Bronchial epithelial cell (primary cell): ENCODE measurements around the gene STK39. TPM values are rescaled to one million over a fixed set of nuclear protein-coding genes. Genes with fewer than 3 reads are reported as not detected.

Source experiments
- DNase-seq: peaks from one replicate; pipeline ENCODE4 v3.0.0-alpha.2; 2010; ENCODE audit warnings: low read depth
- FAIRE-seq: peaks from 2 replicates; lab custom pipeline; 2011; peaks lifted over from hg19 to GRCh38; lab: Jason Lieb, UNC
- H3K27me3 ChIP-seq: 2 replicates; pipeline ENCODE4 v1.5.1; 2011; ENCODE audit warnings: low read length; ENCODE audit not compliant: control insufficient read depth, insufficient read depth
- H3K36me3 ChIP-seq: 2 replicates; pipeline ENCODE4 v1.5.1; 2011; ENCODE audit warnings: low read length; ENCODE audit not compliant: control insufficient read depth, insufficient read depth
- H3K4me3 ChIP-seq: 2 replicates; pipeline ENCODE4 v1.5.1; 2011; ENCODE audit warnings: mild to moderate bottlenecking, low read depth, low read length, control low read depth
- CTCF ChIP-seq: IDR thresholded peaks from 2 replicates; pipeline ENCODE4 v1.5.1; 2011; ENCODE audit warnings: mild to moderate bottlenecking, moderate library complexity, low read length, control low read depth, inconsistent platforms; ENCODE audit not compliant: insufficient read depth, severe bottlenecking
- total RNA-seq: library from RNA; depleted of rRNA; stranded (reverse); fragments of >200 nt; gene quantifications from 2 replicates; pipeline ENCODE4 v1.2.1, GENCODE V29; 2014

STK39 gene
- total RNA-seq, 1 donor from 2014 or later = 20.3 TPM

DNA sequence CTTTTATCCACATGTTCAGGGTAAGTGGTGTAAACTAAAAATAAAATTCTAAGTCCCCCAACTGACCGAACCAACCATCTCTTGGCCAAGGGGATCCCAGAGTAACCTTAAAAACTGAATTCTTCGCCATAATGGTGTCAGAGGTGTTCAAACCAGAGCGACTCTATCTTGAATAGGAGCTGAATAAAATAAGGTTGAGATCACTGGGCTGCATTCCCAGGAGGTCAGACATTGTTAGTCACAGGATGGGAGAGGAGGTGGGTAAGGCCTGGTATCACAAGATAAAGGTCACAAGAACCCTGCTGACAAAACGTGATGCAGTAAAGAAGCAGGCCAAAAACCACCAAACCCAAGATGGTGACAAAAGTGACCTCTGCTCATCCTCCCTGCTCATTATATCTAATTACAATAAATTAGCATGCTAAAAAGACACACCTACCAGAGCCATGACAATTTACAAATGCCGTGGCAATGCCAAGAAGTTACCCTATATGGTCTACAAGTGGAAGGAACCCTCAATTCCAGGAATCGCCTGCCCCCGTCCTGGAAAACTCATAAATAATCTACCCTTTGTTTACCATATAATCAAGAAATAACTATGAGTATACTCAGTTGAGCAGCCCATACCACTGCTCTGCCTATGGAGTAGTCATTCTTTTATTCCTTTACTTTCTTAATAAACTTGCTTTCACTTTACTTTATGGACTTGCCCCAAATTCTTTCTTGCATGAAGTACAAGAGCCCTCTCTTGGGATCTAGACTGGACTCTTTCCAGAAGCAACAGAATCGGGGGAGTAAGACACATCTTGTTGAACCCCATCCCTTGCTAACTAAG, 302.4 kb downstream of the STK39 start:
- FAIRE-seq = no peak

DNA sequence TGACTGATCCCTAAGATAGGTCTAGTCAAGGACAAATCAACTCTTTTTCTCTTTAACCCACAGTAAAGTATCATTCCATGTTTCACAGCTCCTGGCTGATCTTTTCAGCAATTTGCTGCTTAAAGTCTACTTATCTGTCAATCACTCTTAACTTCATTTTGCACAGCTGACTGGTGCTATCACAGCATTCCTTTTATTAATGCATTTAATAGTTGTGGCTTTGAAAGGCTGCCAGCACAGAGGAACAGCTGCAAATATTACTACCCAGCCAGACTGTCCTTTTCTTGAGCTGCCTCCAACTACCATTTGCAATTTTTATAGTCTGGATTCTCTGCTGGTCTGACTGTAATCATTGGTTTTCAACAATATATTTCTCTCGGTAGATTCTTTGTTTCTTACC, 303.5 kb downstream of the STK39 start:
- DNase-seq = no peak
- no peak for FAIRE-seq
- Histone ChIP-seq H3K4me3 (no peak overlapping the region), H3K36me3 (no peaks in the 10 kb centered on the region), H3K27me3 (no peaks in the 10 kb centered on the region)
- TF ChIP-seq CTCF = no peak

More for the DNA sequence above, 302.4 kb downstream of the STK39 start:
- TF ChIP-seq CTCF = no peak
- H3K36me3 ChIP-seq = no peaks in the 10 kb centered on the region
- no peaks in the 10 kb centered on the region for H3K27me3 ChIP-seq
- no peak overlapping the region for H3K4me3 ChIP-seq
- DNase-seq = no peak

DNA sequence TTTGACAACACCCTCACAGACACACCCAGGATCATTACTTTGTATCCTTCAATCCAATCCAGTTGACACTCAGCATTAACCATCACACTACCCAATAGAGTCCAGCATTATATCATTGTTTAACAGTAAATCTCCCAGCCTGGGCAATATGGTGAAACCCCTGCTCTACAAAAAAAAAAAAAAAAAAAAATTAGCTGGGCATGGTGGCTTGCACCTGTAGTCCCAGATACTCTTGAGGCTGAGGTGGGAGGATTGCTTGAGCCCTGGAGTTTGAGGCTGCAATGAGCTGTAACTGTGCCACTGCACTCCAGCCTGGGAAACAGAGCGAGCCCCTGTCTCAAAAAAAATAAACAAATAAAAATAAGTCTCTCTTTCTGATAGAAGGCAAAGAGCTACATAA, 304.0 kb downstream of the STK39 start:
- TF ChIP-seq CTCF = no peak
- H3K36me3 ChIP-seq = no peaks in the 10 kb centered on the region
- DNase-seq = no peak
- no peaks in the 10 kb centered on the region for H3K27me3 ChIP-seq
- FAIRE-seq = no peak
- no peak overlapping the region for H3K4me3 ChIP-seq

GRCh38 chr2:167942366-167943081, 304.9 kb downstream of the STK39 start:
- Histone ChIP-seq H3K27me3 (no peaks in the 10 kb centered on the region), H3K4me3 (no peak overlapping the region), H3K36me3 (no peaks in the 10 kb centered on the region)
- DNase-seq (no peak), FAIRE-seq (no peak)
- TF ChIP-seq CTCF = no peak

GRCh38 chr2:167941604-167942003, 305.8 kb downstream of the STK39 start:
- no peak for FAIRE-seq
- H3K27me3 ChIP-seq = no peaks in the 10 kb centered on the region
- no peak for DNase-seq
- no peaks in the 10 kb centered on the region for H3K36me3 ChIP-seq
- H3K4me3 ChIP-seq = no peak overlapping the region
- TF ChIP-seq CTCF = no peak
